Cerebellar cortex (tissue), 1 donor: ENCODE results near the gene COMMD2.

Experiments
- DNase-seq: peaks from one replicate; pipeline ENCODE4 v3.0.0-alpha.2; 2015; ENCODE audit warnings: low spot score

Gene COMMD2

DNA sequence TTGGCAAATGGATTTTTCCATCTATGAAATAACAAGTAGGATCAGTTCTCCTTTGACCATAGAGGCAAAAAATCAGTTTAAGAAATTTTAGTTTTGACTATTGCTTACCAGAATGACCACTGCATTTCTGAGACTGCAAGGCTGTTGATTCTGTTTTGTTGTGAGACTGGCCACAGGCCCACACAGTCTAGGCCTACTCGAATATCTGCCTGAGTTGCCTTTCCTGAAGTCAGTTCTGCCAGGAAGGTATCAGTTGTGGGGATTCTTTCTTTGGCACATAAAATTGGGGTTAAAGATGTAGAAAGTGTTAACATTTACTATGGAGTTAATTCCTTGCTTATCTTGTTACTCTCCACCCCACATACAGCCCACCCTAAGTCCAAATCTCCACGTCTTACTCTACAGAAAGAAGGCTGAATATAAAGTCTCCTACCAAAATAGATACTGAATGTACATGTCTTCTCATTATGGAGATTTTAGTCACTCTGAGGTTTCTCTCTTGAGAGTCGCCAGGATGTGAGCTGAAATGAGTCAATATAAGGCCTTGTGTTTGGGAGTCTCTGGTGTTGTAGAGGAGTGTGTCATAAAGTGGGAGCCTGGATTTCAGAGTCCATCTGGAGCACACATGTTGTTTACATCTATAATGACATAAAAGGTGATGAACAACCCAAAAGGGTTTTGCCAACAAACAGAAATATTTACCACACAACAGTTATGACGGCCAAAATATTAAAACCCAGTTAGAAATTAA lies 49.4 kb downstream of the COMMD2 start:
- DNase-seq = no peak

DNA sequence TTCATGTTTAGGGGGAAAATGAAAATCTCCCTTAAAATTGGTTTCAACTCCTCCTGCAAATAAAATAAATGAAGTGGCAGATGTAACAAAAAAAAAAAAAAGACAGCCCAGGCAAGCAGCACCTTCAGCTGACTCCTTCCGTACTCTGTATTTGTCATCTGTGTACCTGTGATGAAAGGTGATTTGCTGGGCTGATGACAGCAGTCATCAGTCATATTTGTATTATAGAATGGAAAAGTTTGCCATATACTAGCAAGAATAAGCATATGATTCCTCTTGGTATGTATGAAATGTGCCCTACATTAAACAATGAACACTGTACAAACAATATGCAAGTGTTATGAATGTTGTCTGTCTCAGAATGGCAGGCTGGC lies 50.3 kb downstream of the COMMD2 start:
- DNase-seq = no peak

DNA sequence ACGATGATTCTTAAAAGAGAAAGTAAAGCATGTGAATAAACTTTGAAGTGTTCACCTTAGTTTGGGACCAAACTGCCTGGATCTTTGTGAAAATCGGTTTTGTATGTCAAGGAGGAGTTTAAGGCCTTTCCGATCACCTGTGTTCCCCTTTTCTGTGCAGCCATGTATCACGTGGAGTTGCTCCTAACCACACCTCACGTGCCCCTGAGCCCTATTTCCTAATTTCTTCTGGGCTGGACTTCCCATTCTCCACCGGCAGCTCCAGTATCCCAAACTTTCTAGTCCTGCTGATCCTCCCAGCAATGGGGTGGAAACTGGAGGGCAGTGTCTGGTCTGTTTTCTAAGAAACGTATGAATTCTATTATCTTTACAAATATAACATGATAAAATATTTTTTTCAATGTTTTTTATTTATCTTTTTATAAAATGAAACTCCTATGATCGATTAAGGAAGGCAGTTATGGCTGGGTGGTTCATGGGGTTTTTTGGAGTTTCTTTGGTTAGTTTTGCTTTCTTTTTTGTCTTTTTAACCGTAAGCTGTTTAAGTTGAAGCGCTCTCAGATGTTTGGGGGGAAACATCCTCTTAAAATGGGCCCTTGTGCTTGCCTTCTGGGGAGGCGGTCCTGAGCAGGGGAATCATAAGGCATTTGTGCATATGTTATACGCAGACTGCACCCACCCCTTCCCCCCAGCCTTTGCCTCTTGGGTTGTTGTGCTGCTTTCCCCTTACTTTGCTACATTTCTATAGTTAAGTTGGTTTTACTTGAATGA lies 50.9 kb downstream of the COMMD2 start:
- DNase-seq = no peak
